Measurements from ENCODE around the gene VWF. TPM values are rescaled to one million over a fixed set of nuclear protein-coding genes. Genes with fewer than 3 reads are reported as not detected.
A peak's percentile ranks its signal among the peaks of the same experiment; 100 is the strongest.

VWF gene
- total RNA-seq, 3 donors from 2014 or later, result 34.3 to 82.5 (median 72.9) TPM

GRCh38 chr12:6038160-6038559 is 86.3 kb downstream of the VWF start:
- ATAC-seq, result peak; percentile 92
- H3K4me3 ChIP-seq, result no peak overlapping the region
- no peaks in the 10 kb centered on the region for H3K4me1 ChIP-seq (ENCODE audit: low read depth)
- no peaks in the 10 kb centered on the region for H3K9me3 ChIP-seq
- TF ChIP-seq CTCF (IDR thresholded peaks at IDR 0.05), result peak; percentile 74
- intact Hi-C loops (cut with DNase I, micrococcal nuclease), result loop anchor here (2.0 to 5.0 kb wide), 2 partner anchors 46 to 49 kb away; no protein-coding TSS in a partner anchor
- no peaks in the 10 kb centered on the region for H3K36me3 ChIP-seq (ENCODE audit: low read depth)
- peak in 2 of 3 donors; percentile 44 to 80 for DNase-seq

GRCh38 chr12:6037459-6037858 is 87.0 kb downstream of the VWF start:
- Histone ChIP-seq H3K9me3 (no peaks in the 10 kb centered on the region), H3K36me3 (ENCODE audit: low read depth) (no peaks in the 10 kb centered on the region), H3K4me3 (no peak overlapping the region), H3K4me1 (ENCODE audit: low read depth) (no peaks in the 10 kb centered on the region)
- DNase-seq (no peak), ATAC-seq (no peak)
- intact Hi-C loops (cut with DNase I, micrococcal nuclease), result loop anchor here in 1 of 2 donors (5.0 kb wide), 1 partner anchor 45 kb away; no protein-coding TSS in a partner anchor
- TF ChIP-seq CTCF (IDR thresholded peaks at IDR 0.05), result no peak

- no peak for TF ChIP-seq CTCF (IDR thresholded peaks at IDR 0.05)
- Histone ChIP-seq H3K36me3 (ENCODE audit: low read depth) (no peaks in the 10 kb centered on the region), H3K4me1 (ENCODE audit: low read depth) (no peaks in the 10 kb centered on the region), H3K9me3 (no peaks in the 10 kb centered on the region), H3K4me3 (no peak overlapping the region)
- ATAC-seq, result no peak
- DNase-seq, result no peak
- intact Hi-C loops (cut with DNase I, micrococcal nuclease), result loop anchor here in 1 of 2 donors (5.0 kb wide), 1 partner anchor 44 kb away; no protein-coding TSS in a partner anchor
Observed at GRCh38 chr12:6036509-6036908, 88.0 kb downstream of the VWF start.

GRCh38 chr12:6034596-6034995 is 89.9 kb downstream of the VWF start:
- no peak for TF ChIP-seq CTCF (IDR thresholded peaks at IDR 0.05)
- H3K4me3 ChIP-seq, result no peak overlapping the region
- ATAC-seq (no peak), DNase-seq (no peak)
- intact Hi-C loops (cut with DNase I, micrococcal nuclease), result no loop called here
- no peaks in the 10 kb centered on the region for H3K36me3 ChIP-seq (ENCODE audit: low read depth)
- H3K9me3 ChIP-seq, result no peaks in the 10 kb centered on the region
- no peaks in the 10 kb centered on the region for H3K4me1 ChIP-seq (ENCODE audit: low read depth)

GRCh38 chr12:6033546-6033945 is 90.9 kb downstream of the VWF start:
- Histone ChIP-seq H3K36me3 (ENCODE audit: low read depth) (no peaks in the 10 kb centered on the region), H3K4me1 (ENCODE audit: low read depth) (no peaks in the 10 kb centered on the region), H3K9me3 (no peaks in the 10 kb centered on the region), H3K4me3 (no peak overlapping the region)
- ATAC-seq, result no peak
- intact Hi-C loops (cut with DNase I, micrococcal nuclease), result no loop called here
- no peak for DNase-seq
- no peak for TF ChIP-seq CTCF (IDR thresholded peaks at IDR 0.05)

- intact Hi-C loops (cut with DNase I, micrococcal nuclease), result no loop called here
- no peak for ATAC-seq
Observed at GRCh38 chr12:6032726-6033125, 91.7 kb downstream of the VWF start.

More at GRCh38 chr12:6032726-6033125, 91.7 kb downstream of the VWF start:
- Histone ChIP-seq H3K9me3 (no peaks in the 10 kb centered on the region), H3K4me3 (no peak overlapping the region), H3K4me1 (ENCODE audit: low read depth) (no peaks in the 10 kb centered on the region), H3K36me3 (ENCODE audit: low read depth) (no peaks in the 10 kb centered on the region)
- TF ChIP-seq CTCF (IDR thresholded peaks at IDR 0.05), result no peak
- no peak for DNase-seq
